ENCODE measurements around the gene SOX18. TPM values are rescaled to one million over a fixed set of nuclear protein-coding genes. Genes with fewer than 3 reads are reported as not detected.

Gene SOX18
- total and polyA plus RNA-seq, 2 of the 13 experiments (the other 11 are each of a cell fraction or from before 2014, with no cell fraction given) = 1.6 to 1.9 TPM

- FAIRE-seq (peak; percentile 99), DNase-seq (ENCODE audit: low spot score) (peak; percentile 100), ATAC-seq (peak; percentile 90)
- peak overlapping the region in 2 of 3 experiments; percentile 18 to 63; a peak in 4 of 6 replicates for H3K4me3 ChIP-seq (replicated peaks in 1 of 3; ENCODE audit: insufficient read depth in 1 of 3, low read depth in 2 of 3, low read length in 3 of 3)
- H3K27ac ChIP-seq (ENCODE audit: extremely low read length, insufficient read depth, low read length) = peak overlapping the region; percentile 92
- peaks cover 4% of the 10 kb centered on the region for H3K79me2 ChIP-seq (ENCODE audit: insufficient read depth, low read length)
- ChIA-PET POLR2A (interaction anchor here (0.6 to 5.0 kb wide), 23 partner anchors 8 to 286 kb away, joined by 3 to 81 read pairs (median 4); partner anchors contain the start of genes C20orf204, PRPF6, SAMD10 and SOX18), CTCF (ENCODE audit: low intra/inter-chr PET ratio, low total read pairs) (interaction anchor here (1.3 kb wide), 1 partner anchor 45 kb away, joined by 4 read pairs; no protein-coding TSS in a partner anchor)
- H2AFZ ChIP-seq (ENCODE audit: low read length) = no peak overlapping the region
- peaks cover 50 to 76% of the 10 kb centered on the region in 2 experiments for H3K36me3 ChIP-seq (replicated peaks in 1 of 2; ENCODE audit: control insufficient read depth in 1 of 2, insufficient read depth in 2 of 2, low read length in 2 of 2)
- BruUV-seq (replicated peaks) = TSS peak; percentile 64
- 24% methylated on average over 16 of the region's 17 CpGs for WGBS (ENCODE audit: low lambda C conversion rate)
- peak overlapping the region; percentile 84 for H3K4me2 ChIP-seq (ENCODE audit: low read depth, low read length)
- H3K9ac ChIP-seq (ENCODE audit: insufficient read depth, low read depth, low read length) = peak overlapping the region; percentile 75
- no peaks in the 10 kb centered on the region for H4K20me1 ChIP-seq (ENCODE audit: insufficient read depth, low read length)
- no peaks in the 10 kb centered on the region for H3K9me3 ChIP-seq (ENCODE audit: low read length)
- H3K27me3 ChIP-seq (ENCODE audit: control insufficient read depth in 1 of 2, insufficient read depth in 2 of 2, low read length in 2 of 2) = no peaks in the 10 kb centered on the region
- H3K4me1 ChIP-seq (ENCODE audit: insufficient read depth, low read length) = peaks cover 42% of the 10 kb centered on the region
- intact Hi-C loops (cut with micrococcal nuclease; ENCODE audit: unreplicated experiment) (loop anchor here (1.0 kb wide), 3 partner anchors 12 to 43 kb away; partner anchors contain the start of genes C20orf204 and PRPF6), in situ Hi-C loops (cut with HindIII; ENCODE audit: extremely low pct_ligation_motif_present, low pct_unique_long_range_greater_than_20kb) (loop anchor here (5.0 kb wide), 1 partner anchor 42 kb away; the partner anchor contains the start of gene PRPF6)
- TF ChIP-seq MZF1 (CRISPR knock-in tag; IDR thresholded peaks at IDR 0.05; ENCODE audit: borderline replicate concordance) = no peak
- peak in 1 of 2 experiments; percentile 62; a peak in 2 of 4 replicates for TF ChIP-seq HMGXB4 (CRISPR knock-in tag; IDR thresholded peaks at IDR 0.05; ENCODE audit: borderline replicate concordance in 1 of 2, low read depth in 1 of 2)
- TF ChIP-seq AGO1 (IDR thresholded peaks at IDR 0.05; ENCODE audit: low read depth, low read length, poor library complexity, severe bottlenecking) = peak; percentile 51
- TF ChIP-seq, protein P1, sequence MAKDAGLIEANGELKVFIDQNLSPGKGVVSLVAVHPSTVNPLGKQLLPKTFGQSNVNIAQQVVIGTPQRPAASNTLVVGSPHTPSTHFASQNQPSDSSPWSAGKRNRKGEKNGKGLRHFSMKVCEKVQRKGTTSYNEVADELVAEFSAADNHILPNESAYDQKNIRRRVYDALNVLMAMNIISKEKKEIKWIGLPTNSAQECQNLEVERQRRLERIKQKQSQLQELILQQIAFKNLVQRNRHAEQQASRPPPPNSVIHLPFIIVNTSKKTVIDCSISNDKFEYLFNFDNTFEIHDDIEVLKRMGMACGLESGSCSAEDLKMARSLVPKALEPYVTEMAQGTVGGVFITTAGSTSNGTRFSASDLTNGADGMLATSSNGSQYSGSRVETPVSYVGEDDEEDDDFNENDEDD (CRISPR knock-in tag; IDR thresholded peaks at IDR 0.05; ENCODE audit: borderline replicate concordance) = no peak; the same call in 1 of the 2 replicates
- no peak for TF ChIP-seq ZSCAN9 (CRISPR knock-in tag; IDR thresholded peaks at IDR 0.05; ENCODE audit: borderline replicate concordance)
- no peak for TF ChIP-seq PHF5A (CRISPR knock-in tag; IDR thresholded peaks at IDR 0.05; ENCODE audit: low read depth, unreplicated experiment)
- peak; percentile 67; the same call in 1 of the 2 replicates for TF ChIP-seq DPF2 (CRISPR knock-in tag; IDR thresholded peaks at IDR 0.05; ENCODE audit: borderline replicate concordance, low read depth)
- peak; percentile 72; the same call in 1 of the 2 replicates for TF ChIP-seq GLI4 (CRISPR knock-in tag; IDR thresholded peaks at IDR 0.05; ENCODE audit: borderline replicate concordance)
- TF ChIP-seq REST (IDR thresholded peaks at IDR 0.05; ENCODE audit: borderline replicate concordance in 1 of 2, low read depth in 1 of 2, low read length in 2 of 2) = peak; percentile 64 to 89
- TF ChIP-seq ZNF510 (CRISPR knock-in tag; IDR thresholded peaks at IDR 0.05; ENCODE audit: low read depth) = 0 out of 2 replicates have a peak, but pooled peaks have one; percentile 20
- TF ChIP-seq IRX3 (CRISPR knock-in tag; IDR thresholded peaks at IDR 0.05; ENCODE audit: borderline replicate concordance, low read depth) = peak; percentile 80; the same call in 1 of the 2 replicates
- peak; percentile 63 for TF ChIP-seq ZMYM4 (CRISPR knock-in tag; IDR thresholded peaks at IDR 0.05)
- TF ChIP-seq RFXANK (CRISPR knock-in tag; IDR thresholded peaks at IDR 0.05) = no peak
- no peak for TF ChIP-seq ARNTL (CRISPR knock-in tag; IDR thresholded peaks at IDR 0.05)
Measured at GRCh38 chr20:64024141-64024990, 25.1 kb downstream of the SOX18 start.

All from HepG2 (cell line).